Measurements from ENCODE around the gene WDR20.

- TF ChIP-seq, protein P1, sequence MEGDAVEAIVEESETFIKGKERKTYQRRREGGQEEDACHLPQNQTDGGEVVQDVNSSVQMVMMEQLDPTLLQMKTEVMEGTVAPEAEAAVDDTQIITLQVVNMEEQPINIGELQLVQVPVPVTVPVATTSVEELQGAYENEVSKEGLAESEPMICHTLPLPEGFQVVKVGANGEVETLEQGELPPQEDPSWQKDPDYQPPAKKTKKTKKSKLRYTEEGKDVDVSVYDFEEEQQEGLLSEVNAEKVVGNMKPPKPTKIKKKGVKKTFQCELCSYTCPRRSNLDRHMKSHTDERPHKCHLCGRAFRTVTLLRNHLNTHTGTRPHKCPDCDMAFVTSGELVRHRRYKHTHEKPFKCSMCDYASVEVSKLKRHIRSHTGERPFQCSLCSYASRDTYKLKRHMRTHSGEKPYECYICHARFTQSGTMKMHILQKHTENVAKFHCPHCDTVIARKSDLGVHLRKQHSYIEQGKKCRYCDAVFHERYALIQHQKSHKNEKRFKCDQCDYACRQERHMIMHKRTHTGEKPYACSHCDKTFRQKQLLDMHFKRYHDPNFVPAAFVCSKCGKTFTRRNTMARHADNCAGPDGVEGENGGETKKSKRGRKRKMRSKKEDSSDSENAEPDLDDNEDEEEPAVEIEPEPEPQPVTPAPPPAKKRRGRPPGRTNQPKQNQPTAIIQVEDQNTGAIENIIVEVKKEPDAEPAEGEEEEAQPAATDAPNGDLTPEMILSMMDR (IDR thresholded peaks at IDR 0.05; ENCODE audit: extremely low read depth in 1 of 2, insufficient read depth in 1 of 2, low read depth in 1 of 2, low read length in 2 of 2) = no peak
- TF ChIP-seq POLR2A (IDR thresholded peaks at IDR 0.05; ENCODE audit: low read depth, low read length) (no peak), EZH2 (IDR thresholded peaks at IDR 0.05; ENCODE audit: borderline replicate concordance, low read depth, low read length, severe bottlenecking) (no peak), POLR2AphosphoS5 (IDR thresholded peaks at IDR 0.05; ENCODE audit: insufficient read depth, low read depth, low read length) (no peak), MYC (IDR thresholded peaks at IDR 0.05; ENCODE audit: low read depth, low read length) (no peak), FOS (IDR thresholded peaks at IDR 0.05; ENCODE audit: borderline replicate concordance, insufficient read depth, low read length) (no peak)
- TF ChIP-seq, protein P2, sequence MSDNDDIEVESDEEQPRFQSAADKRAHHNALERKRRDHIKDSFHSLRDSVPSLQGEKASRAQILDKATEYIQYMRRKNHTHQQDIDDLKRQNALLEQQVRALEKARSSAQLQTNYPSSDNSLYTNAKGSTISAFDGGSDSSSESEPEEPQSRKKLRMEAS (IDR thresholded peaks at IDR 0.05; ENCODE audit: insufficient read depth, insufficient read length) = no peak
These were observed 46.9 kb upstream of the WDR20 start for GRCh38 chr14:102092806-102093205.
